Measurements from ENCODE around the gene NPTXR.

The NPTXR gene

DNA sequence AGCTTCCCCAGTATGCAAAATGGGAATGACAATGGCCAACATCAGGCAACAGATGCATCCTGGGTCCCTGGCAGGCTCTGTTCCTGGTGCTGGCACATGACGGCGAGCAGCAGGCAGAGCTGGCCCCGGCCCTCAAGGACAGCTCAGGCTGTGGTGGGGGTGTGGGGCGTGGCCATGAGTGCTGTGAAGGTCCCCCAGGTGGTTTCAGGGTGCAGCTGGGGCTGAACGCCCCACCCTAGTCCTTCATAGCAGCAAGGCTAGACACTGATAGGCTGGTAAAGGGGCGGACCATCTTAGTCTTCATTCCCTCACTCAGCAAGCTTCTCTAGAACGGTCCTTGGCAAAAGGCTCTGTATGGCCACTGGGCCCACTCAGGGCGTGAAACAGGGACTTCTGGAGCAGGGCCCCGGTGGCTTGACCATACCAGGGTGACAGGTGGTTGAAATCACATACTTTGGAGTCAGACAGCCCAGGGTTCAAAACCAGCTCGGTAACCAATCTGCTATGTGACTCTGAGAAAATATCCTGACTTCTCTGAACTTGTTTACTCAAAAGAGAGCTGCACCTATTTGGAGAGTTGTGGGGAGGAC lies 15.1 kb downstream of the NPTXR start:
- Histone ChIP-seq H3K79me2 (ENCODE audit: insufficient read depth, low read length) (no peaks in the 10 kb centered on the region), H3K9me3 (ENCODE audit: low read length) (no peaks in the 10 kb centered on the region), H3F3A (ENCODE audit: insufficient read depth, low read length) (no peaks in the 10 kb centered on the region), H3K27me3 (ENCODE audit: insufficient read depth, low read length) (no peaks in the 10 kb centered on the region; the same call in 1 of the 2 replicates), H3K9ac (ENCODE audit: low read length) (no peak overlapping the region), H4K20me1 (ENCODE audit: insufficient read depth, low read length) (no peaks in the 10 kb centered on the region), H3K9me2 (ENCODE audit: low read depth, low read length) (no peaks in the 10 kb centered on the region), H3K4me2 (ENCODE audit: low read length) (no peak overlapping the region), H3K27ac (ENCODE audit: low read depth, low read length, poor library complexity, severe bottlenecking) (no peak overlapping the region), H3K4me3 (ENCODE audit: low read depth, low read length, poor library complexity, severe bottlenecking) (no peak overlapping the region), H3K36me3 (ENCODE audit: insufficient read depth, low read length) (no peaks in the 10 kb centered on the region), H2AFZ (ENCODE audit: low read length) (no peak overlapping the region), H3K4me1 (ENCODE audit: insufficient read depth, low read length, severe bottlenecking) (no peaks in the 10 kb centered on the region)
- TF ChIP-seq, protein P1, sequence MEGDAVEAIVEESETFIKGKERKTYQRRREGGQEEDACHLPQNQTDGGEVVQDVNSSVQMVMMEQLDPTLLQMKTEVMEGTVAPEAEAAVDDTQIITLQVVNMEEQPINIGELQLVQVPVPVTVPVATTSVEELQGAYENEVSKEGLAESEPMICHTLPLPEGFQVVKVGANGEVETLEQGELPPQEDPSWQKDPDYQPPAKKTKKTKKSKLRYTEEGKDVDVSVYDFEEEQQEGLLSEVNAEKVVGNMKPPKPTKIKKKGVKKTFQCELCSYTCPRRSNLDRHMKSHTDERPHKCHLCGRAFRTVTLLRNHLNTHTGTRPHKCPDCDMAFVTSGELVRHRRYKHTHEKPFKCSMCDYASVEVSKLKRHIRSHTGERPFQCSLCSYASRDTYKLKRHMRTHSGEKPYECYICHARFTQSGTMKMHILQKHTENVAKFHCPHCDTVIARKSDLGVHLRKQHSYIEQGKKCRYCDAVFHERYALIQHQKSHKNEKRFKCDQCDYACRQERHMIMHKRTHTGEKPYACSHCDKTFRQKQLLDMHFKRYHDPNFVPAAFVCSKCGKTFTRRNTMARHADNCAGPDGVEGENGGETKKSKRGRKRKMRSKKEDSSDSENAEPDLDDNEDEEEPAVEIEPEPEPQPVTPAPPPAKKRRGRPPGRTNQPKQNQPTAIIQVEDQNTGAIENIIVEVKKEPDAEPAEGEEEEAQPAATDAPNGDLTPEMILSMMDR (IDR thresholded peaks at IDR 0.05; ENCODE audit: low read length): no peak
- TF ChIP-seq EZH2 (IDR thresholded peaks at IDR 0.05; ENCODE audit: borderline replicate concordance, low read length): no peak

DNA sequence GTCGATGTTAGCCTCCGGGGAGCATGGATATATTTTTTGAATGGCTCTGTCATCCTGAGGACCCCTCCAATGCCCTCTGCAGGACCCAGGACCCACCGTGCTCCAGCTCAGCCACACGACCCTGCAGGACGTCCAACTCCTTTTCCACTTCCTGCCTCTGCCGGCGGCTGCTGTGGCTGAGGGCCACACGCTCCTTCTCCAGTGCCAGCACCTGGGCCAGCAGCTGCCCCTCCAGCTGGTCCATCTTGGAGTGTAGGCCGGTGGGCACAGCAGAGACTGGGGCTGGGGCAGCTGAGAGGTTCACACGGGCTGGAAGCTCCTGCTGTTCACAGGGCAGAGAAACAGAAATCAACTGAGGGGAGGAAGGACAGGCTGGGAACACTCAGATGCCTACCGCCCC lies 15.6 kb downstream of the NPTXR start:
- no peak overlapping the region for H3K4me3 ChIP-seq (ENCODE audit: low read depth, low read length, poor library complexity, severe bottlenecking)
- H3K9me3 ChIP-seq (ENCODE audit: low read length): no peaks in the 10 kb centered on the region
- H3K27me3 ChIP-seq (ENCODE audit: insufficient read depth, low read length): no peaks in the 10 kb centered on the region; the same call in 1 of the 2 replicates
- no peak overlapping the region for H3K27ac ChIP-seq (ENCODE audit: low read depth, low read length, poor library complexity, severe bottlenecking)
- TF ChIP-seq, protein P1 (IDR thresholded peaks at IDR 0.05; ENCODE audit: low read length): no peak
- no peak for TF ChIP-seq EZH2 (IDR thresholded peaks at IDR 0.05; ENCODE audit: borderline replicate concordance, low read length)
- no peaks in the 10 kb centered on the region for H3K36me3 ChIP-seq (ENCODE audit: insufficient read depth, low read length)
- H3F3A ChIP-seq (ENCODE audit: insufficient read depth, low read length): no peaks in the 10 kb centered on the region
- no peak overlapping the region for H3K4me2 ChIP-seq (ENCODE audit: low read length)
- H4K20me1 ChIP-seq (ENCODE audit: insufficient read depth, low read length): no peaks in the 10 kb centered on the region
- H3K4me1 ChIP-seq (ENCODE audit: insufficient read depth, low read length, severe bottlenecking): no peaks in the 10 kb centered on the region
- H3K9me2 ChIP-seq (ENCODE audit: low read depth, low read length): no peaks in the 10 kb centered on the region
- H3K9ac ChIP-seq (ENCODE audit: low read length): no peak overlapping the region
- H3K79me2 ChIP-seq (ENCODE audit: insufficient read depth, low read length): no peaks in the 10 kb centered on the region
- no peak overlapping the region for H2AFZ ChIP-seq (ENCODE audit: low read length)

DNA sequence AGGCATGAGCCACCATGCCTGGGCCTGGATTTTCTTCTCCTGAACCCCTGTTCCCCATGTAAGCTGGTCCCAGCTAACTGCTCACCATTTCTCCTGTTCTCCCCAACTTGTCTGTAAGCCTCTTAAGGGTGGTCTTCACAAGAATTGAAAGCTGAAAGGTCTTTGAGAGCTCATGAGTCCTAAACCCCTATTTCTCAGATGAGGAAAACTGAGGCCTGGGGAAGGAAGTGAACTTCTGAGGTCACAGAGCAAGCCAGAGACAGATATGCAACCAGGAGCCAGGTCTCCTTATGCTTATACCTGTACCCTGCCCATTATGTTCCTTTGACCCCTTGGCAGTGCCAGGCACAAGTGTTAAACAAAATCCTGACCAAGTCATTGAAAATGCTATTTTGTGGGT lies 16.3 kb downstream of the NPTXR start:
- no peaks in the 10 kb centered on the region; the same call in 1 of the 2 replicates for H3K27me3 ChIP-seq (ENCODE audit: insufficient read depth, low read length)
- no peaks in the 10 kb centered on the region for H3K79me2 ChIP-seq (ENCODE audit: insufficient read depth, low read length)
- H3K4me2 ChIP-seq (ENCODE audit: low read length): no peak overlapping the region
- no peak overlapping the region for H2AFZ ChIP-seq (ENCODE audit: low read length)
- no peak overlapping the region for H3K4me3 ChIP-seq (ENCODE audit: low read depth, low read length, poor library complexity, severe bottlenecking)
- H3F3A ChIP-seq (ENCODE audit: insufficient read depth, low read length): no peaks in the 10 kb centered on the region
- H3K9me3 ChIP-seq (ENCODE audit: low read length): no peaks in the 10 kb centered on the region
- no peak for TF ChIP-seq EZH2 (IDR thresholded peaks at IDR 0.05; ENCODE audit: borderline replicate concordance, low read length)
- TF ChIP-seq, protein P1 (IDR thresholded peaks at IDR 0.05; ENCODE audit: low read length): no peak
- no peaks in the 10 kb centered on the region for H3K4me1 ChIP-seq (ENCODE audit: insufficient read depth, low read length, severe bottlenecking)
- no peaks in the 10 kb centered on the region for H3K36me3 ChIP-seq (ENCODE audit: insufficient read depth, low read length)
- H3K9me2 ChIP-seq (ENCODE audit: low read depth, low read length): no peaks in the 10 kb centered on the region
- H3K27ac ChIP-seq (ENCODE audit: low read depth, low read length, poor library complexity, severe bottlenecking): no peak overlapping the region
- H4K20me1 ChIP-seq (ENCODE audit: insufficient read depth, low read length): no peaks in the 10 kb centered on the region
- no peak overlapping the region for H3K9ac ChIP-seq (ENCODE audit: low read length)
